Measurements from ENCODE around the gene GATA6.

- no peak for TF ChIP-seq CTCF (IDR thresholded peaks at IDR 0.05; ENCODE audit: borderline replicate concordance, extremely low read depth, low read length, poor library complexity, severe bottlenecking)
- no peak for TF ChIP-seq EZH2 (IDR thresholded peaks at IDR 0.05; ENCODE audit: borderline replicate concordance, low read depth, low read length, severe bottlenecking)
These were observed 17.1 kb downstream of the GATA6 start for GRCh38 chr18:22186484-22186971.
